Activated T-helper 1 cell treated with anti-CD3 and anti-CD28 coated beads, Interleukin-12 subunit alpha, Interleukin-12 subunit beta, Interleukin-2, Interleukin-4 antibody, amounts not matched to agents 30 ng/mL and 10 ng/mL and 1 ng/mL, durations not matched to agents 14 hours and 24 hours and 36 hours (primary cell): ENCODE data around the gene TRIM58. TPM values are rescaled to one million over a fixed set of nuclear protein-coding genes. Genes with fewer than 3 reads are reported as not detected.

Experiments used
- DNase-seq: peaks from one replicate; pipeline ENCODE4 v3.0.0; 2021; ENCODE audit warnings: low spot score
- H3K27ac Mint-ChIP-seq: one replicate; pipeline ENCODE4 v1.8.0; 2021; ENCODE audit warnings: mild to moderate bottlenecking, mixed read lengths
- H3K27me3 Mint-ChIP-seq: one replicate; pipeline ENCODE4 v1.8.0; 2022; ENCODE audit warnings: mild to moderate bottlenecking, moderate library complexity, mixed read lengths; ENCODE audit not compliant: insufficient read depth
- H3K36me3 Mint-ChIP-seq: one replicate; pipeline ENCODE4 v1.8.0; 2021; ENCODE audit warnings: low read depth, mixed read lengths
- H3K4me1 Mint-ChIP-seq: one replicate; pipeline ENCODE4 v1.8.0; 2021; ENCODE audit warnings: low read depth, mixed read lengths
- H3K4me3 Mint-ChIP-seq: one replicate; pipeline ENCODE4 v1.8.0; 2021; ENCODE audit warnings: mild to moderate bottlenecking, moderate library complexity, mixed read lengths
- H3K9me3 Mint-ChIP-seq: one replicate; pipeline ENCODE4 v1.8.0; 2021; ENCODE audit warnings: mixed read lengths
- intact Hi-C: fragments of 100-400 bp; cut with micrococcal nuclease; formaldehyde crosslinking; loops from one replicate; pipeline ENCODE4 v1.15.1; 2024
- total RNA-seq: library from RNA; stranded (reverse); gene quantifications from 2 replicates; pipeline ENCODE4 v1.2.3, GENCODE V29; 2022

TRIM58 gene
- 0.32 and 0.36 TPM in 2 replicates for total RNA-seq

GRCh38 chr1:247857069-247857984 lies at the start of gene TRIM58:
Gene TRIM58 (plus strand): TSS chr1:247857187. CDS start chr1:247857247, 60 bp downstream.
- no peaks in the 10 kb centered on the region for H3K36me3 Mint-ChIP-seq
- H3K9me3 Mint-ChIP-seq = no peaks in the 10 kb centered on the region
- H3K4me3 Mint-ChIP-seq = peak within 1 kb of the TSS; percentile 78
- DNase-seq = peak; percentile 3
- H3K27me3 Mint-ChIP-seq = peaks cover 22% of the 10 kb centered on the region
- H3K27ac Mint-ChIP-seq = peak within 1 kb of the TSS; percentile 55
- H3K4me1 Mint-ChIP-seq = peaks cover 7% of the 10 kb centered on the region
- intact Hi-C loops = loop anchor here (5.0 kb wide), 1 partner anchor 175 kb away; no protein-coding TSS in a partner anchor

GRCh38 chr1:247812637-247813036 lies 44.4 kb upstream of the TRIM58 start:
- no peak overlapping the region for H3K4me3 Mint-ChIP-seq
- H3K27me3 Mint-ChIP-seq = no peaks in the 10 kb centered on the region
- H3K27ac Mint-ChIP-seq = no peak overlapping the region
- no peaks in the 10 kb centered on the region for H3K9me3 Mint-ChIP-seq
- DNase-seq = no peak
- intact Hi-C loops = no loop called here
- H3K36me3 Mint-ChIP-seq = no peaks in the 10 kb centered on the region
- H3K4me1 Mint-ChIP-seq = no peaks in the 10 kb centered on the region

DNA sequence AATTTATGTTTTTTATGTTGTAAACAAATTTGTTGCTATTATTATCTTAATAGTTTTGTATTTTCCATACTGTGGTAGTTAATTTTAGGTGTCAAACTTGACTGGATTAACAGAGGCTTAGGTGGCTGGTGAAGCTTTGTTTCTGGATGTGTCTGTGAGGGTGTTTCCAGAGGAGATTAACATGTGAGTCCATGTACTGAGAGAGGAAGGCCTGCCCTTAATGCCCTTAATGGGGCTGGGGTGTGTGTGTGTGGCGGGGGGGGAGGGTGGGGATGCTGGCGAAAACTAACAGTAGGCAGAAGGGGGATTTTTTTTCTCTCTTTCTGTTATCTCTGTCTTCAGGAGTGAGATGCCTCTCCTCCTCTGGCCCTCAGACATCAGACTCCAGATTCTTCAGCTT lies 34.9 kb upstream of the TRIM58 start:
- no peaks in the 10 kb centered on the region for H3K9me3 Mint-ChIP-seq
- H3K4me3 Mint-ChIP-seq = no peak overlapping the region
- H3K27me3 Mint-ChIP-seq = peaks cover 3% of the 10 kb centered on the region
- no peaks in the 10 kb centered on the region for H3K4me1 Mint-ChIP-seq
- H3K27ac Mint-ChIP-seq = no peak overlapping the region
- intact Hi-C loops = no loop called here
- H3K36me3 Mint-ChIP-seq = no peaks in the 10 kb centered on the region
- DNase-seq = no peak

GRCh38 chr1:247824023-247824422 lies 33.0 kb upstream of the TRIM58 start, which contains the start of gene OR14A16:
Gene OR14A16 (minus strand): TSS chr1:247824119. CDS start chr1:247815729, 8,390 bp downstream.
- no peaks in the 10 kb centered on the region for H3K9me3 Mint-ChIP-seq
- no peak within 1 kb of the TSS for H3K4me3 Mint-ChIP-seq
- intact Hi-C loops = no loop called here
- peaks cover 3% of the 10 kb centered on the region for H3K27me3 Mint-ChIP-seq
- no peaks in the 10 kb centered on the region for H3K36me3 Mint-ChIP-seq
- H3K27ac Mint-ChIP-seq = no peak within 1 kb of the TSS
- no peaks in the 10 kb centered on the region for H3K4me1 Mint-ChIP-seq
- no peak for DNase-seq

- no peaks in the 10 kb centered on the region for H3K9me3 Mint-ChIP-seq
- intact Hi-C loops = no loop called here
- no peak for DNase-seq
- H3K36me3 Mint-ChIP-seq = no peaks in the 10 kb centered on the region
- no peak overlapping the region for H3K4me3 Mint-ChIP-seq
- H3K4me1 Mint-ChIP-seq = no peaks in the 10 kb centered on the region
- H3K27ac Mint-ChIP-seq = no peak overlapping the region
- H3K27me3 Mint-ChIP-seq = peaks cover under 1% of the 10 kb centered on the region
These were observed 31.6 kb upstream of the TRIM58 start for GRCh38 chr1:247825362-247825761.

DNA sequence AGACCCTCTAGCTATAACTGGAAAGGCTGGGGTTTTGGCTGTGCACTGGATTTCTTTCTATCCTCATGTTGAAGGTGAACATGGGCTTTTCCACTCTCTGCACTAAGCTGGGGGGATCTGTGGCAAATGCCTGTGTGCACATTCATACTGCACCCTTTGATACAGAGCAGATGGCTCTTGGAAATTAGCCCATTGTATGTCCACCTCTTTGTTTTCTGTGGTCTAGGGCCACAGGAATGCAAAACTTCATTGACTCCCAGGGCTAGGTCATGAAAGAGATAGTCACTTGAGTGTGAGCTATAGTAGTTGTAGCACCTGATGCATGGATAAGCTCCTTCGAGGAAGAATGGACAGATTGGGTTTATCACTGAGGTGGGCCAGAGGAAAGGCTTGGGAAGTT lies 27.3 kb upstream of the TRIM58 start:
- H3K36me3 Mint-ChIP-seq = no peaks in the 10 kb centered on the region
- no peak overlapping the region for H3K27ac Mint-ChIP-seq
- H3K4me3 Mint-ChIP-seq = no peak overlapping the region
- H3K4me1 Mint-ChIP-seq = no peaks in the 10 kb centered on the region
- H3K9me3 Mint-ChIP-seq = no peaks in the 10 kb centered on the region
- DNase-seq = no peak
- intact Hi-C loops = no loop called here
- H3K27me3 Mint-ChIP-seq = no peaks in the 10 kb centered on the region

DNA sequence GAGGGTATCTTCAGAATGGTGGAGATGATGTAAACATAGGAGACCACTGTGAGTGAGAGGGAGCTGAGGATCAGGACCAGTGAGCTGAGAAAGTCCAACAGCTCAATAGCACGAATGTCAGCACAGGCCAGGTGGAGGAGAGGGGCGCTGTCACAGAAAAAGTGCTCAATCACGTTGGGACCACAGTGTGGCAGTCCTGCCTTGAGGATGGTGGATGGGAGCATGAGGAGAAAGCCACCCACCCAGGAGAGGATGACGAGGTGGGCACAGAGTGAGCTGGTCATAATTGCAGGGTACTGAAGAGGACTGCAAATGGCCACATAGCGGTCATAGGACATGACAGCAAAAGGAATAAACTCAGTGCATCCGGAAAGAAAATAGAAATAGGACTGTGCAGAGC lies 23.4 kb upstream of the TRIM58 start:
- Mint-ChIP-seq H3K9me3 (no peaks in the 10 kb centered on the region), H3K4me3 (no peak overlapping the region), H3K27ac (no peak overlapping the region), H3K27me3 (no peaks in the 10 kb centered on the region), H3K36me3 (no peaks in the 10 kb centered on the region), H3K4me1 (no peaks in the 10 kb centered on the region)
- intact Hi-C loops = no loop called here
- no peak for DNase-seq

- no peak for DNase-seq
- Mint-ChIP-seq H3K36me3 (no peaks in the 10 kb centered on the region), H3K4me1 (no peaks in the 10 kb centered on the region), H3K27ac (no peak overlapping the region), H3K9me3 (no peaks in the 10 kb centered on the region), H3K27me3 (no peaks in the 10 kb centered on the region), H3K4me3 (no peak overlapping the region)
- intact Hi-C loops = no loop called here
These were observed 16.2 kb upstream of the TRIM58 start for GRCh38 chr1:247840818-247841217.

DNA sequence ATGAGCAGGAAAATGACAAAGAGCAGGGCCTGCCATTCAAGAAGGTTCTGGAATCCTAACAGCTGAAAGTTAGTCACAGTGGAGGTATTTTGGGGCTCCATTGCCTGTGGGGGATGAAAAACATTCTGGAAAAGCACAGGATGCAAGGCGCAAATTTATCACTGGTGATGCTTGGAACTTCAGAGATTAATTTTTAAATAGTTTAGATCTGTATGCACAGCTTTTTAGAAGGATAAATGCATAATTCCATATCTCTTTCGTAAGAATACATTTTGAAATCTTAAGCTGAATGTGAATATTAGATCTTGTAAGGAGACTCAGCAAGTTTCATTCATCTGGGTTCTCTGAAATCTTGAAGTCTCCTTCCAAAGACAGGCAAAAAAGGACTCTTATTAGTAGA lies 15.2 kb upstream of the TRIM58 start, which contains the start of gene OR11L1:
TSS of gene OR11L1 (minus strand) at position 101 of the 400 bp plus-strand sequence. CDS start at position 101, 0 bp downstream.
- H3K9me3 Mint-ChIP-seq = no peaks in the 10 kb centered on the region
- no peak for DNase-seq
- intact Hi-C loops = no loop called here
- H3K36me3 Mint-ChIP-seq = no peaks in the 10 kb centered on the region
- no peak within 1 kb of the TSS for H3K4me3 Mint-ChIP-seq
- no peaks in the 10 kb centered on the region for H3K27me3 Mint-ChIP-seq
- H3K27ac Mint-ChIP-seq = no peak within 1 kb of the TSS
- no peaks in the 10 kb centered on the region for H3K4me1 Mint-ChIP-seq

GRCh38 chr1:247843411-247843810 lies 13.6 kb upstream of the TRIM58 start:
- intact Hi-C loops = no loop called here
- H3K4me3 Mint-ChIP-seq = no peak overlapping the region
- H3K36me3 Mint-ChIP-seq = no peaks in the 10 kb centered on the region
- H3K27me3 Mint-ChIP-seq = no peaks in the 10 kb centered on the region
- no peaks in the 10 kb centered on the region for H3K4me1 Mint-ChIP-seq
- no peaks in the 10 kb centered on the region for H3K9me3 Mint-ChIP-seq
- no peak overlapping the region for H3K27ac Mint-ChIP-seq
- no peak for DNase-seq

GRCh38 chr1:247845011-247845692 lies 11.8 kb upstream of the TRIM58 start:
- H3K4me3 Mint-ChIP-seq = no peak overlapping the region
- H3K9me3 Mint-ChIP-seq = no peaks in the 10 kb centered on the region
- H3K4me1 Mint-ChIP-seq = no peaks in the 10 kb centered on the region

DNA sequence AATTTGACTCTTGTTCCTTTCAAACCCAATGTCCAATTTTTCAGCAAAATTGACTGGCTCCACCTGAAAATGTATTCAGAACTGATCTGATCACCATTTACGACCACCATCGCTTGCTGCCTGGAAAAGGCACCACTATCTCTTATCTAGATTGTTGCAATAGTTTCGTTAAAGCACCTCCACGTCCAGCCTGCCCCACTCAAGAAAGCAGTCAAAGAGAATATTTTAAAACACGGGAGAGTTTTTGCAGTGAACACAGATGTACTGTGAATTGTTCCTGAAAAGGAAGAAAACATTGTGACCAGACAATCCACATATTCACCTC lies 11.3 kb upstream of the TRIM58 start:
- no peaks in the 10 kb centered on the region for H3K9me3 Mint-ChIP-seq
- no peak for DNase-seq
- H3K27ac Mint-ChIP-seq = no peak overlapping the region
- no peaks in the 10 kb centered on the region for H3K4me1 Mint-ChIP-seq
- no peak overlapping the region for H3K4me3 Mint-ChIP-seq
- H3K27me3 Mint-ChIP-seq = no peaks in the 10 kb centered on the region
- no peaks in the 10 kb centered on the region for H3K36me3 Mint-ChIP-seq
- intact Hi-C loops = no loop called here

More at GRCh38 chr1:247845011-247845692, 11.8 kb upstream of the TRIM58 start:
- DNase-seq = no peak
- Mint-ChIP-seq H3K27me3 (no peaks in the 10 kb centered on the region), H3K36me3 (no peaks in the 10 kb centered on the region), H3K27ac (no peak overlapping the region)
- intact Hi-C loops = no loop called here

DNA sequence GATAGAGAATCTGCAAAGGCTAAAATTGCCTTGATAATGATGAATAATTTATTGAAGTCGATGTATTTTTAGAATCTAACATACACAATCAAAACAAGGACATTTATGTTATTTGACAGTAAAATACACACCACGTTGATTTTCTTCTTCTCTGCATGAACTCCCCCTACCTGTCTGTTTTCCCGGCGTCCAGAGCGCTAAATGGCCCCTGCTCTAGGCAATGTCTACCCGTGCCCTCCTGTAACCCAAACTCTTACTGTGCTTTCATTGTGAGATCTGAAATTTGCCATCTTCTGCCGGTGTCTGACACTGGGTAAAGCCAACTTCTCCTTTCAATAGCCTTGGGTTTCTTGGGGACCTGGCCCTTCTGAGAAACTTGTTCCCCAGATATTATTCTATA lies 8.6 kb upstream of the TRIM58 start:
- H3K4me1 Mint-ChIP-seq = no peaks in the 10 kb centered on the region
- no peaks in the 10 kb centered on the region for H3K36me3 Mint-ChIP-seq
- intact Hi-C loops = no loop called here
- no peak overlapping the region for H3K4me3 Mint-ChIP-seq
- peaks cover 2% of the 10 kb centered on the region for H3K27me3 Mint-ChIP-seq
- DNase-seq = no peak
- no peak overlapping the region for H3K27ac Mint-ChIP-seq
- H3K9me3 Mint-ChIP-seq = no peaks in the 10 kb centered on the region
